Tongue (tissue), 2 donors: ENCODE measurements around the gene OR10J1. TPM values are rescaled to one million over a fixed set of nuclear protein-coding genes. Genes with fewer than 3 reads are reported as not detected.
A peak's percentile ranks its signal among the peaks of the same experiment; 100 is the strongest.
"Not testable (repeated sequence)": the region's sequence is repeated elsewhere in the genome, so short reads cannot be mapped to it uniquely, and the experiment has no call there.

Experiments used
- DNase-seq: peaks from one replicate; pipeline ENCODE4 v3.0.0-alpha.2; 2015
- total RNA-seq: library from RNA; depleted of rRNA; stranded (reverse); fragments of >200 nt; gene quantifications from one replicate; pipeline ENCODE4 v1.2.3, GENCODE V29; 2014

OR10J1 gene
- not detected for total RNA-seq

DNA sequence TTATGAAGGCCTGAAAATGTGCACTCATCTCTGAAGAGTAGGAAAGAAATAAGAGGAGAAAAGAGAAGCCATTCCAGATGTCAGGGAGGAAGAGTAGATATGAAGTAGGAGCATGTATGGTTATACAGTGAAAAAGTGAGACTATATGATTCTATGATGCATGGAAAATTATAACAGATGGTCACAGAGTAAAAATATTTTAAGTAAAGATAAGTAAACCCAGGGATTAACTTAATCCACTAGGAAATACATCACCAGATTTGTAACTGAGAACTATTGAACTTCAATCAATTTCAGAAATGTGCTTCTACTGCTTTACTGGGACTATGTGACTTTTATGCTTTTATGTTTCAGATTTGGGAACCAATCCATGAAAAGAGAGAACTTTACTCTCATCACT is at the start of gene OR10J1:
TSS of gene OR10J1 (plus strand) at position 301 of the 400 bp plus-strand sequence. CDS start at position 371, 70 bp downstream.
- no peak for DNase-seq

GRCh38 chr1:159406821-159407220 is 32.7 kb upstream of the OR10J1 start:
- no peak for DNase-seq

GRCh38 chr1:159408862-159409400 is 30.6 kb upstream of the OR10J1 start:
- no peak for DNase-seq

- no peak for DNase-seq
Measured at GRCh38 chr1:159421821-159422220, 17.7 kb upstream of the OR10J1 start.

GRCh38 chr1:159428536-159428935 is 11.0 kb upstream of the OR10J1 start:
- DNase-seq: no peak

DNA sequence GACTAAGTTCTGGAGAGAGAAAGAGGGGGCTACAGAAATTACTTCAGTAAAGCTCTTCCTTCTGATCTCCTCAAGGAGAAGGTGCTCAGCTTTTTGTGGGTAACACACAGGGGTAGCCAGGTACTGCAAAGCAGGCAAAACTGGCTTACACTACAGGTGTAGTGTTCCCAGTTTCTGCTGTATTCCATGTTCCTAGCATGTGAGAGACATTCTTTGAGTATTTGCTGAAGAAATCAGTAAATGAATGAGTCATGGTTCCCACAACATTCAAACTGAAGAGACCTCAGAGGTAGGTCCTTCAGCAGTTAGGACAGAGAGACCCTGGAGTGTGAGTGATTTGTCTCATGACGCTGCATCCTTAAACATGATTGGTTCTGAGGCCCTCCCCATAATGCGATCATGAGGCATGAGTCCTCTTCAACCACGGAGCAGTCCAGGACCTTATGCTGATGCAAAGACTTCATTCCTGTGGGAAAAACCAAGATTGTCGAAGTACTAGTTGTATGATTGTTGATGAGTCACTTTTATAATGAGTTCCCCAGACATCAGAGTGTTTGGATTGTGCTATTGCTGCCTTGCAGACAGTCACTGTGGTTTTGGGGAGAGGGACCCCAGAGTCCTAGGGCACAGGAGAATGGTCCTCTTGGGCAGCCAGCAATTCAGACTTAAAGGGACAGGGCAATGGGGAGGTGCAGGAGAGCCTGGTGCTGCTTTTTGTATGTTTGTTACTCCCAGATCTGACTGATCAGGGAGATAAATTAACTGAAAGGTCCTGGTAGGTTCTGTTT is 10.3 kb upstream of the OR10J1 start:
- DNase-seq: no peak

- DNase-seq: peak; percentile 1
Measured at GRCh38 chr1:159430985-159431384, 8.5 kb upstream of the OR10J1 start.

GRCh38 chr1:159431904-159432303 is 7.6 kb upstream of the OR10J1 start, which contains the start of gene OR10J4:
OR10J4 (plus strand) TSS chr1:159432204.
- DNase-seq: no peak

GRCh38 chr1:159436469-159436868 is 3.1 kb upstream of the OR10J1 start:
- no peak for DNase-seq

DNA sequence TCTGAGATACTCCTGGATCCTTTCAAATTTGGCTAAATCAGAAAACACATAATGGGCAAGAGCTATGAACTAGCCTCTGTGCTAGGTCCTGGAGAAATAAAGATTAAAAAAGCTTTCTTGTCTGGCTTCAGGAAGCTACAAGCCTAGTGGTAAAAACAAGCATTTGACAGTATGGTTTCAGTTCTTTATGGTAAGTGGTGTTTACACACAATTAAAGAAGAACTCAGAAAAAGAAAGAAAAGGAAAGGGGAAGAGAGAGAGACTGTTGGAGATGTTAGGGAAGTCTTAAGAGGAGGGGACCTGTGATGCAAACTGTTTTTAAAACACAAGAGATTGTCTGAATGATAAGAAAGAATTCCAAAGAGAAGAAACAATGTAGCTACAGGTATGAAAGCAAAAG is 1.8 kb downstream of the OR10J1 start:
- DNase-seq: no peak

- no peak for DNase-seq
Measured at GRCh38 chr1:159442428-159442827, 2.9 kb downstream of the OR10J1 start.

DNA sequence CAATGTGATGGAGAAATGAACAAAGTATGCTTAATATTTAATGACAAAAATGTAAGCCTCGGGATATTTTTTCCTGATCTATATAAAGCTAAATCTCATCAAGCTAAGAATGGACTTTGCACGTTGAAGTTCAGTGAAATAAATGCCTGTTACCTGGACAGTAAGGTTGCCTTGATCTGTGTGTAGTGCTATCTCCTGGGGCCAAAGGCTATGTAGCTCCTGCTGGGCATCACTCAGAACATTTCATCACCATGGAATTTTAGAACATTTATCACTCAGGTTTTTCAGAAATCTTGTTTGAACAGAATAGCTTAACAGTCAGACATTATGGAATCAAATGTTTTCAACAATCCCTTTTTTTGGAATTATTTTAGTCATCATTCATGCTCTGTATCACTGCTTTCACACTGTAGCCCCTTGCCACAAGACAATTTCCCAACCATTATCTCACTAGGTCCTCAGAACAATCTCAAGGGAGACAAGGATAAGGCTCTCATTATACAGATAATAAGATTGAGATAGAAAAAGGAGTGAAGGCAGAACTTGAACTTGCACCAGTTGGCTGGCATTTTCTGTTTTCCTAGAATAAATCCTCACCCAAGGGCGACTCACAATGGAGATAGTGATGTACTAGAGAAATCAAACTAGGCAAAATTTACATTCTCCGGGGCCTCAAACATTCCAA is 3.7 kb downstream of the OR10J1 start:
- DNase-seq: no peak

DNA sequence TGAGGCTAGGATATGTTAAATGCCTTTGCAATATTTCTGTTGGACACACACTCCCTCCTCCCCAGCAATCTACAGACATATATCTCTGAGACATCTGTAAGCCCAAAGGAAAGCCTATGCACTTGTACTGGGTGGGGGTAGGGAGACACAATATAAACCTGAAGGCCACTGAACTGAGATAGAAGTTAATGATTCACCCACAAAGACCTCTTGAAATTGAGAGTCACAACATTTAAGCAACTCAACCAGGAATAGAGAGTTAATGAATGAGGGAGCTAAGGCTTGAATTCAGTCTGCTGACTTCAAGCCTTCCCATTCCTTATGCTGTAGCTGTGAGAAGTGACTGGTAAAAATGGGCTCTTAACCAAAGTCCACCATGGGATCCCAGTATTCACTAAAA is 5.0 kb downstream of the OR10J1 start:
- no peak for DNase-seq

- no peak for DNase-seq
Measured at GRCh38 chr1:159448181-159448580, 8.7 kb downstream of the OR10J1 start.

DNA sequence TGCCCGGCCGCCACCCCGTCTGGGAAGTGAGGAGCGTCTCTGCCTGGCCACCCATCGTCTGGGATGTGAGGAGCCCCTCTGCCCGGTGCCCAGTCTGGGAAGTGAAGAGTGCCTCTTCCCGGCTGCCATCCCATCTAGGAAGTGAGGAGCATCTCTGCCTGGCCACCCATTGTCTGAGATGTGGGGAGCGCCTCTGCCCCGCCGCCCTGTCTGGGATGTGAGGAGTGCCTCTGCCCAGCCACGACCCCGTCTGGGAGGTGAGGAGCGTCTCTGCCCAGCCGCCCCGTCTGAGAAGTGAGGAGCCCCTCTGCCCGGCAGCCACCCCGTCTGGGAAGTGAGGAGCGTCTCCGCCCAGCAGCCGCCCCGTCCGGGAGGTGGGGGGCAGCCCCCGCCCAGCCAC is 10.1 kb downstream of the OR10J1 start:
- not testable (repeated sequence) for DNase-seq

GRCh38 chr1:159459551-159459950 is 20.0 kb downstream of the OR10J1 start:
- DNase-seq: no peak

GRCh38 chr1:159465191-159465603 is 25.7 kb downstream of the OR10J1 start:
- DNase-seq: no peak

DNA sequence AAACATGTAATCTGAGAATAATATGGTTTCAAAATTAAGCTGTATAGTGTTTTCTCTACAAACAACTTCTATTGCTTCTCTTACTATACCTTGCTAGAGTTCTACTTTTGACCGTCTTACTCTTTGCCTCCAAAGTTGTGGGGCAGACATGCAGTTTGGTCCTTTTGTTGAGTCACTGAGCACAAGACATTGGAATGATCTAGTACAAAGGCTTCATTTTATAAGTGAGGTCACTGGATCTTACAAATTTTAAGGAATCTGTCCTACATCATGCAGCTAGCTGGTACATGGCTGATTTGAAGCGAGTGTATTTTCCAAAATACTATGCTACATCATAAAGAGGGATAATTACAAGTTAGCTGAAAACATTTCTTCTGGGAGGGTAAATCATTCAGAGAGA is 28.8 kb downstream of the OR10J1 start:
- DNase-seq: no peak

DNA sequence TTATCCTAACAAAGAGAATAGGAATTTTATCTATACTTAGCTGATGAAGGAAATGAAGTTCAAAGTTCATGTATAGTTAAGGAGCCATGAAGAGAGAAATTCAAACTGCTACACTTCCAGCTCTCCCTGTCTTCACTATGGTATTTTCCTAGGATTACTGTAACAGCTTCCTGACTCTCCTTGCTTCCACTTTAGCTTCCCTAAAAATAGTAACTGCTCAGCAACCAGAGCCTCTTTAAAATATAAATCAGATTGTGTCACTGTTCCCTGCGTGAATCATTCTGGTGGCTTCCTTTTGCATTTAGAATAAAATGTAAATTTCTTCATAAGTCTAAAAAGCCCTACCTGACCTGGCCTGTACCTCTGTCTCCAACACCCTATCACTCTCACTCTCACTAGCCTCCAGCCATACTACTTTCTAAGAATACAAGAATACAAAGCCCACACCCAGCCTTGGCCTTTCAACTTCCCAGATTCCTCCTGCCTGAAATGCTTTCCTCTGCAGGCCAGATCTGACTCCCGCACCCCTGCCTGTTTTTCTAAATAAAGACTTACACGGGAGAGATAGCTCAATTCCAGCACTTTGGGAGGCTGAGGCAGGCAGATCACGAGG is 30.5 kb downstream of the OR10J1 start:
- peak; percentile 5 for DNase-seq

GRCh38 chr1:159473335-159473734 is 33.8 kb downstream of the OR10J1 start:
- no peak for DNase-seq

DNA sequence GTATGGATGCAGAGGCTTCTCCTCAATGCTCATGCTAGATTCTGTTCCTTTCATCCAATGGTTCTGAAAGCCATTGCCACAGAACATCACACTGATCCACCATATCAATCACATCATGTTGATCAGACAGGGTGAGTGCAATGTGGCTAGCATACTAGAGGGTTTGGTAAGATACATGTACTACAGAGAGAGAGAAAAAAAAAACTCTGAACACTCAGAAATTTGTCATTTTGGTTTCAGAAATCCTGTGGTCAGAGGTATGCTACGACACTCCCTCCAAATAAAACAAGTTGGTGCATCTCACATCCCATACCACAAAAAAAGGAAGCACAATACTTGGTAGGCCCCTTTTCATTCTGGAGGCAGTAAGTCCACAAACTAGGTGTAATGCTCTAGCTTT is 35.4 kb downstream of the OR10J1 start:
- DNase-seq: no peak

GRCh38 chr1:159483501-159483900 is 44.0 kb downstream of the OR10J1 start:
- DNase-seq: no peak
